ENCODE measurements around the gene SYNPO2.

- TF ChIP-seq POLR2A (IDR thresholded peaks at IDR 0.05; ENCODE audit: low read depth, low read length) (no peak), RELA (IDR thresholded peaks at IDR 0.05; ENCODE audit: borderline replicate concordance, partially characterized antibody) (no peak), BCL11A (IDR thresholded peaks at IDR 0.05; ENCODE audit: low read depth, low read length) (no peak), EP300 (IDR thresholded peaks at IDR 0.05; ENCODE audit: borderline replicate concordance in 1 of 2, control insufficient read depth in 1 of 2, low read depth in 2 of 2, low read length in 2 of 2) (no peak), RAD21 (IDR thresholded peaks at IDR 0.05; ENCODE audit: insufficient read depth, low read depth, low read length) (no peak), ZZZ3 (IDR thresholded peaks at IDR 0.05; ENCODE audit: control insufficient read depth, insufficient read length, low read depth) (no peak), TAF1 (IDR thresholded peaks at IDR 0.05; ENCODE audit: borderline replicate concordance, low read depth, low read length) (no peak), MXI1 (IDR thresholded peaks at IDR 0.05; ENCODE audit: low read depth, low read length) (no peak), FOS (IDR thresholded peaks at IDR 0.05; ENCODE audit: borderline replicate concordance, extremely low read depth, insufficient read length) (no peak), ATF2 (IDR thresholded peaks at IDR 0.05; ENCODE audit: low read length) (no peak), MYC (IDR thresholded peaks at IDR 0.05; ENCODE audit: insufficient read depth, insufficient read length, insufficient replicate concordance, low read length, severe bottlenecking) (no peak)
- TF ChIP-seq, protein P1, sequence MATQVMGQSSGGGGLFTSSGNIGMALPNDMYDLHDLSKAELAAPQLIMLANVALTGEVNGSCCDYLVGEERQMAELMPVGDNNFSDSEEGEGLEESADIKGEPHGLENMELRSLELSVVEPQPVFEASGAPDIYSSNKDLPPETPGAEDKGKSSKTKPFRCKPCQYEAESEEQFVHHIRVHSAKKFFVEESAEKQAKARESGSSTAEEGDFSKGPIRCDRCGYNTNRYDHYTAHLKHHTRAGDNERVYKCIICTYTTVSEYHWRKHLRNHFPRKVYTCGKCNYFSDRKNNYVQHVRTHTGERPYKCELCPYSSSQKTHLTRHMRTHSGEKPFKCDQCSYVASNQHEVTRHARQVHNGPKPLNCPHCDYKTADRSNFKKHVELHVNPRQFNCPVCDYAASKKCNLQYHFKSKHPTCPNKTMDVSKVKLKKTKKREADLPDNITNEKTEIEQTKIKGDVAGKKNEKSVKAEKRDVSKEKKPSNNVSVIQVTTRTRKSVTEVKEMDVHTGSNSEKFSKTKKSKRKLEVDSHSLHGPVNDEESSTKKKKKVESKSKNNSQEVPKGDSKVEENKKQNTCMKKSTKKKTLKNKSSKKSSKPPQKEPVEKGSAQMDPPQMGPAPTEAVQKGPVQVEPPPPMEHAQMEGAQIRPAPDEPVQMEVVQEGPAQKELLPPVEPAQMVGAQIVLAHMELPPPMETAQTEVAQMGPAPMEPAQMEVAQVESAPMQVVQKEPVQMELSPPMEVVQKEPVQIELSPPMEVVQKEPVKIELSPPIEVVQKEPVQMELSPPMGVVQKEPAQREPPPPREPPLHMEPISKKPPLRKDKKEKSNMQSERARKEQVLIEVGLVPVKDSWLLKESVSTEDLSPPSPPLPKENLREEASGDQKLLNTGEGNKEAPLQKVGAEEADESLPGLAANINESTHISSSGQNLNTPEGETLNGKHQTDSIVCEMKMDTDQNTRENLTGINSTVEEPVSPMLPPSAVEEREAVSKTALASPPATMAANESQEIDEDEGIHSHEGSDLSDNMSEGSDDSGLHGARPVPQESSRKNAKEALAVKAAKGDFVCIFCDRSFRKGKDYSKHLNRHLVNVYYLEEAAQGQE (IDR thresholded peaks at IDR 0.05; ENCODE audit: low read depth, low read length) = no peak
Measured at GRCh38 chr4:119027811-119028210, 139.2 kb downstream of the SYNPO2 start.

All from GM12878 (cell line).